HG03280 (cell line): Measurements from ENCODE around the gene FASTKD2.
A peak's percentile ranks its signal among the peaks of the same experiment; 100 is the strongest.
"Not testable (repeated sequence)": the region's sequence is repeated elsewhere in the genome, so short reads cannot be mapped to it uniquely, and the experiment has no call there.

Experiments used
- ATAC-seq: cut with Tn5 transposase; IDR thresholded peaks from one replicate; pipeline ENCODE4 v1.9.1; 2021; ENCODE audit warnings: mild to moderate bottlenecking, moderate library complexity; ENCODE audit not compliant: unreplicated experiment

The FASTKD2 gene

GRCh38 chr2:206790311-206790935, 25.0 kb downstream of the FASTKD2 start:
- no peak for ATAC-seq

GRCh38 chr2:206792645-206793044, 27.2 kb downstream of the FASTKD2 start:
- no peak for ATAC-seq

GRCh38 chr2:206797376-206797775, 32.0 kb downstream of the FASTKD2 start:
- no peak for ATAC-seq

- ATAC-seq, result peak; percentile 49
Observed at GRCh38 chr2:206798000-206798399, 32.6 kb downstream of the FASTKD2 start.

- no peak for ATAC-seq
Observed at GRCh38 chr2:206799083-206799482, 33.7 kb downstream of the FASTKD2 start.

DNA sequence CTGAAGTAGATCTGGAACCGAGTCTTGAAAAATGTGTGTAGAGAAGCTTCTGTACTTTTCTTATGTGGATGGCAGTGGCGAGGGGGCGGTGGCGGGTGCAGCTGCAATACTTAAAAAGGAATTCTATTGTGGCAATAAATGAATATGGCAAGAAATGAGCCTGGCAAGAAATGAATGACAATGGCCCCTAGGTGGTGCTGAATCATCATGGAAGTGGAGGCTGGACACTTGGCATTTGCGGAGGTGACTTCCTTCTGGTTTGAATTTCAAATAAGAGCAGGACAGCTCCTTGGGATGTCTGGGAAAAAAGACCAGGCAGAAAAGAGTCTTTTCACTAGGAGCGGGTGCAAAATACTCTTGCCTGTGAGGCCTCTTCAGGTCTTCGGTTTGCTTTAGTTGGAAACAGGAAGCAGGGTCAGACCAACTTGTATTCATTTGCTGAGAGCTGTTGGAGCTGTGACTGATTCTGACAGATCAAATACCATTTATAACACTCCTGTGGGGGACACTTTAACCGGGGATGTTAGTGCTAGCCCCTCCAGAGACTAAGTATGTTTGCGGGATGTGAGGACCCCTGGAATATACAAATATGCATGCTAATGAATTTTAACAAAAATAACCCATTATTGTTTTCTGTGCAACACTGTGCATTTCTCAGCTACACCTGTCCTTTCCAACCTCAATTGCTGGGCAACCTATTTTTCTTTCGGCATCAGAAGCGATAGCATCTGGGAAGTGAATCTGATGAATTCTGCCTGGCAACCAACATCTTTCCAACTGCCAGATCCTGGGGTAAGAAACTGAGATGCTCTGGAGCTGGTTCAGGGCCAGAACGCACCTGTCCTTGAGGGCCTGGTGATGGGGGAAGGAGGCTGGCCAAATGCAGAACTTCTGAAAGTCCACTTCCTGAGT, 35.4 kb downstream of the FASTKD2 start:
- ATAC-seq, result no peak

GRCh38 chr2:206801418-206802189, 36.2 kb downstream of the FASTKD2 start:
- no peak for ATAC-seq

GRCh38 chr2:206802654-206803514, 37.5 kb downstream of the FASTKD2 start:
- ATAC-seq, result no peak

- no peak for ATAC-seq
Observed at GRCh38 chr2:206804326-206804725, 38.9 kb downstream of the FASTKD2 start.

DNA sequence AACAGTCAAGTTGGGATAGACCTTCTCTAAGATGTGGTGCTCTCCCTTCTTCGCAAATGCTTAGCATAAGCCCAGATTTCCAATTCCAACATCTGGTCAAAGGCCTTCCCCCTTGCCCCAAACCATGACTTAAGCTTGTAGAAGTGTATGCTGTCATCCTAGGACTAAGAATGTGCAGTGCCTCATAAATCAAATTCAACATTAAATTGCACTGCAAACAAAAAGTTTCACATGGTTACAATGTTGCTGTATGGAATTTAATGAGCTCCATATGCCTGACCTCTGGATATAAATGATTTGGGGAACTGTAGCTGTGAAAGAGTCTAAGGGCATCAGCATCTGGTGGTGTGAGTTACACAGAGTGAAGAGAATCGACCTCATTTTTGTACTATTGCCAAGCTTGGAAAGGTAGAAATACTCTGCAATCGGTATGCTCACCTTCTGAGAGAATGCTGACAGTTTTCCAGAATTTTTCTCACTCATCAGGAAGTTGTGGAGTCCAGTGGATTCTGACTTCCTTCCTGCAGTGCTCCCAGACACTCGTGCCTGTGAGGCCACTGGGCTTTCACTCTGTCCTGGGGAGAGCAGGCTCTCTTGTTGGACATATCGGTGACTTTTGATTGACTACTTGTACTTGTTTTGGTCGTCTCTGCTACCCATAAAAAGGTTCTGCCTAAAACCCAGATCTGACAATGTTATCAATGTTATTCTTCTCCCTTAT, 40.6 kb downstream of the FASTKD2 start:
- ATAC-seq, result no peak

- not testable (repeated sequence) for ATAC-seq
Observed at GRCh38 chr2:206807624-206808023, 42.2 kb downstream of the FASTKD2 start.

DNA sequence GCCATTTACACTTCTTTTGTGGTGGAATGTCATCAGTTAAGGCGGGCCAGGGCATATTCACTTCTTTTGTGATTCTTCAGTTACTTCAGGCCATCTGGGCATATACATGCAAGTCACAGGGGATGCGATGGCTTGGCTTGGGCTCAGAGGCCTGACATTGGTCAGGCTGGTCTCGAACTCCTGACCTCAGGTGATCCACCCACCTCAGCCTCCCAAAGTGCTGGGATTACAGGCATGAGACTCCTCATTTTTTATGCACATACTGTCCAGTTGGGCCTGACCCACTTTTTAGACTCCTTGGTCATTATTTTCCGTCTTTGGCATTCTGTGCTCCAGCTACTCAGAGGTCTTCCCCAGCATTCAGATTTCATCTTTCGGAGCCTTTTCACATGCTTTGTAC, 47.1 kb downstream of the FASTKD2 start:
- not testable (repeated sequence) for ATAC-seq

GRCh38 chr2:206814498-206814897, 49.1 kb downstream of the FASTKD2 start:
- ATAC-seq, result no peak

GRCh38 chr2:206820807-206821206, 55.4 kb downstream of the FASTKD2 start:
- ATAC-seq, result no peak

DNA sequence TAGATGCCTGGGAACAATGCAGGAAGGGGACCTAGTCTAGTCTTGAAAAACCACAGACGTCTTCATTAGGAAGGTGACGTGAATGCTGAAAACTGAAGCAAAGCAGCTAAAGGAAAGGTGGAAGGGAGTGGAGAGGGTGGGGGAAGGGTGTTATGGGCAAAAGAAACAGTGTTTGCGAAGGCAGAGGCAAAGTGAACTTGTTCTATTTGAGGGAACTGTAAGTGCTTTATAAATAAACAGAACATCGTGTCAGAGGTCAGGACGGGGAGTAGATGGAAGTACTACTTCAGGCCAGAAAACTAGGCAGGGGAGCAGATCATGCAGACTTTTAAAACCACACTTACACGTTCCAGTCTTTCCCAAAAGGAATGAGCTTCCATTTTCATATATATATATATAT, 57.8 kb downstream of the FASTKD2 start:
- ATAC-seq, result no peak

- no peak for ATAC-seq
Observed at GRCh38 chr2:206824087-206824618, 58.7 kb downstream of the FASTKD2 start.

GRCh38 chr2:206824993-206825392, 59.6 kb downstream of the FASTKD2 start:
- no peak for ATAC-seq

- no peak for ATAC-seq
Observed at GRCh38 chr2:206831442-206831995, 66.1 kb downstream of the FASTKD2 start.

GRCh38 chr2:206832873-206833272, 67.5 kb downstream of the FASTKD2 start:
- no peak for ATAC-seq
